ENCODE measurements around the gene CTDSP2. TPM values are rescaled to one million over a fixed set of nuclear protein-coding genes. Genes with fewer than 3 reads are reported as not detected.

Gene CTDSP2
- polyA plus RNA-seq, 2 of the 4 experiments (the other 2 are of a cell fraction) = 31.3 to 87.7 TPM

GRCh38 chr12:57782243-57782607 is 64.3 kb downstream of the CTDSP2 start:
- Histone ChIP-seq H3K4me1 (peaks cover 8% of the 10 kb centered on the region), H3K4me2 (peak overlapping the region; percentile 16; the same call in 1 of the 3 replicates), H3K4me3 (no peak overlapping the region; the same call in 2 of the 3 replicates), H3K9me3 (no peaks in the 10 kb centered on the region), H3K27ac (no peak overlapping the region)
- 26% methylated on average over 4 of the region's 4 CpGs for WGBS (ENCODE audit: missing lambda C conversion rate)
- no peak for FAIRE-seq
- ChIA-PET CTCF (interaction anchor here (0.9 to 8.1 kb wide), 17 partner anchors 10 to 113 kb away, joined by 3 to 60 read pairs (median 6); partner anchors contain the start of genes CYP27B1, EEF1AKMT3 and METTL1), POLR2A (interaction anchor here (1.0 to 1.3 kb wide), 4 partner anchors 10 to 62 kb away, joined by 4 to 5 read pairs (median 4); partner anchors contain the start of genes EEF1AKMT3 and METTL1)
- ATAC-seq = peak in 1 of 2 experiments; percentile 4; a peak in 2 of 6 replicates
- no peak for DNase-seq (ENCODE audit: low read depth in 1 of 2, low spot score in 1 of 2)
- TF ChIP-seq RARB (CRISPR knock-in tag; IDR thresholded peaks at IDR 0.05) = no peak

DNA sequence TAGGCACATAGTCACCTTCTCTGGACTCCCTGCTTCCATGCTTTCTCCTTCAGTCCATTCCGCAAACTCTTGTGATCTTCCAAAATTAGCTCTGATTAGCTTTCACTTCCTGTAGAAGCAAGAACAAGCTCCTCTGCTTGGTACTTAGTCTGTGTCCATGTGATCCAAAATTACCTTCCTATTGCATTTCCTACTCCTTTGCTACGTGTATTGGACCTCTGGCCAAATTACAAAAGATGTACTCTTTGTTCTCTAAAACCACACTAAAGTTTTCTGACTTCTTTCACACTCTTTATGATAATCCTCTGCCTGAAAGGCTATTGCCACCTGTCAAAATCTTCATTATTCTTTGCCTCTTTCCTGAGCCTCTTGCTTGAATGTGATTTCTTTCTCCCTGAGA is 64.7 kb downstream of the CTDSP2 start:
- H3K9me3 ChIP-seq = no peaks in the 10 kb centered on the region
- no peak; a peak in 1 of 6 replicates for ATAC-seq
- ChIA-PET POLR2A (interaction anchor here (1.2 kb wide), 1 partner anchor 9 kb away, joined by 5 read pairs; the partner anchor contains the start of genes EEF1AKMT3 and METTL1), CTCF (interaction anchor here (0.9 to 4.1 kb wide), 9 partner anchors 10 to 115 kb away, joined by 3 to 33 read pairs (median 4); partner anchors contain the start of genes CYP27B1, EEF1AKMT3 and METTL1)
- H3K4me2 ChIP-seq = no peak overlapping the region
- DNase-seq (ENCODE audit: low read depth in 1 of 2, low spot score in 1 of 2) = no peak
- TF ChIP-seq HDAC2 (IDR thresholded peaks at IDR 0.05) (no peak), RARB (CRISPR knock-in tag; IDR thresholded peaks at IDR 0.05) (no peak), MAZ (IDR thresholded peaks at IDR 0.05; ENCODE audit: borderline replicate concordance, low read depth, low read length) (no peak), SMC3 (IDR thresholded peaks at IDR 0.05) (no peak), BHLHE40 (IDR thresholded peaks at IDR 0.05; ENCODE audit: low read depth, low read length) (no peak), MAFK (IDR thresholded peaks at IDR 0.05; ENCODE audit: partially characterized antibody) (no peak), PHF8 (IDR thresholded peaks at IDR 0.05; ENCODE audit: borderline replicate concordance, low read depth) (no peak), ZNF302 (CRISPR knock-in tag; IDR thresholded peaks at IDR 0.05) (no peak), HEYL (CRISPR knock-in tag; IDR thresholded peaks at IDR 0.05) (no peak), ESRRA (IDR thresholded peaks at IDR 0.05; ENCODE audit: borderline replicate concordance, low read length) (no peak), ZSCAN20 (CRISPR knock-in tag; IDR thresholded peaks at IDR 0.05) (no peak), FOSL2 (IDR thresholded peaks at IDR 0.05) (no peak), FOSL2 (CRISPR knock-in tag; IDR thresholded peaks at IDR 0.05) (no peak), KDM1A (IDR thresholded peaks at IDR 0.05; ENCODE audit: low read depth) (no peak), TP53 (CRISPR knock-in tag; IDR thresholded peaks at IDR 0.05) (no peak), CEBPB (IDR thresholded peaks at IDR 0.05) (no peak), HMGXB4 (CRISPR knock-in tag; IDR thresholded peaks at IDR 0.05; ENCODE audit: borderline replicate concordance) (no peak), RAD21 (conservative IDR thresholded peaks at IDR 0.05 in 1 of 2, IDR thresholded peaks at IDR 0.05 in 1 of 2) (no peak)
- TF ChIP-seq, protein P1, sequence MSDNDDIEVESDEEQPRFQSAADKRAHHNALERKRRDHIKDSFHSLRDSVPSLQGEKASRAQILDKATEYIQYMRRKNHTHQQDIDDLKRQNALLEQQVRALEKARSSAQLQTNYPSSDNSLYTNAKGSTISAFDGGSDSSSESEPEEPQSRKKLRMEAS (IDR thresholded peaks at IDR 0.05) = no peak
- TF ChIP-seq, protein P2, sequence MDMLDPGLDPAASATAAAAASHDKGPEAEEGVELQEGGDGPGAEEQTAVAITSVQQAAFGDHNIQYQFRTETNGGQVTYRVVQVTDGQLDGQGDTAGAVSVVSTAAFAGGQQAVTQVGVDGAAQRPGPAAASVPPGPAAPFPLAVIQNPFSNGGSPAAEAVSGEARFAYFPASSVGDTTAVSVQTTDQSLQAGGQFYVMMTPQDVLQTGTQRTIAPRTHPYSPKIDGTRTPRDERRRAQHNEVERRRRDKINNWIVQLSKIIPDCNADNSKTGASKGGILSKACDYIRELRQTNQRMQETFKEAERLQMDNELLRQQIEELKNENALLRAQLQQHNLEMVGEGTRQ (IDR thresholded peaks at IDR 0.05) = no peak
- no peak overlapping the region for H3K4me3 ChIP-seq
- H3K27ac ChIP-seq = no peak overlapping the region
- FAIRE-seq = no peak
- 54% methylated on average over 2 of the region's 2 CpGs for WGBS (ENCODE audit: missing lambda C conversion rate)
- H3K4me1 ChIP-seq = peaks cover 8% of the 10 kb centered on the region

DNA sequence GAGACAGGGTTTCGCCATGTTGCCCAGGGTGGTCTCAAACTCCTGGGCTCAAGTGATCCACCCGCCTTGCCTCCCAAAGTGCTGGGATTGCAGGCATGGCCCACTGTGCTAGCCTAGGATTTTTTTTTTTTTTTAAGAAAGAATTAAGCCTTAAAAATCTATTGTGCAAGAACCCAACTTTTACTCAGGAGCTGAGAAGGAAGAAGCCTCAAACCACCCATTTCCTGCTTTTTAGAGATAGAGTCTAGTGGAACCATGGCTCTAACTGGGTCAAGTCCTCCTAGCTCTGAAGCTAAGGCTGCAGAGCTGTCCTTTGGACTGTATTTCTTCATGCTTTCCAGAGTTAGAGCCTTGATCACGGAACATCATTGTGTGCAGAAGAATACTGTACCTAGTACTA is 65.3 kb downstream of the CTDSP2 start:
- no peak for DNase-seq (ENCODE audit: low read depth in 1 of 2, low spot score in 1 of 2)
- ChIA-PET POLR2A (interaction anchor here (1.2 kb wide), 1 partner anchor 9 kb away, joined by 5 read pairs; the partner anchor contains the start of genes EEF1AKMT3 and METTL1), CTCF (interaction anchor here (0.9 to 4.1 kb wide), 8 partner anchors 9 to 116 kb away, joined by 3 to 33 read pairs (median 4); partner anchors contain the start of genes CYP27B1, EEF1AKMT3 and METTL1)
- Histone ChIP-seq H3K4me2 (no peak overlapping the region), H3K27ac (no peak overlapping the region), H3K4me1 (peaks cover 8% of the 10 kb centered on the region), H3K9me3 (no peaks in the 10 kb centered on the region), H3K4me3 (no peak overlapping the region)
- 94% methylated on average over 3 of the region's 3 CpGs for WGBS (ENCODE audit: missing lambda C conversion rate)
- FAIRE-seq = no peak
- ATAC-seq = 0 out of 6 replicates have a peak, but pooled peaks of 1 of the 2 experiments have one; percentile 7
- TF ChIP-seq EP300 (IDR thresholded peaks at IDR 0.05) = no peak
- no peak for TF ChIP-seq EHMT2 (IDR thresholded peaks at IDR 0.05; ENCODE audit: low read depth)
- no peak for TF ChIP-seq KDM1A (IDR thresholded peaks at IDR 0.05; ENCODE audit: low read depth)
- TF ChIP-seq GATA3 (IDR thresholded peaks at IDR 0.05; ENCODE audit: borderline replicate concordance) = no peak
- TF ChIP-seq, protein P3, sequence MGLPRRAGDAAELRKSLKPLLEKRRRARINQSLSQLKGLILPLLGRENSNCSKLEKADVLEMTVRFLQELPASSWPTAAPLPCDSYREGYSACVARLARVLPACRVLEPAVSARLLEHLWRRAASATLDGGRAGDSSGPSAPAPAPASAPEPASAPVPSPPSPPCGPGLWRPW (IDR thresholded peaks at IDR 0.05) = no peak
